HG02840 (cell line): ENCODE results near the gene NFYB.
"Not testable (repeated sequence)": the region's sequence is repeated elsewhere in the genome, so short reads cannot be mapped to it uniquely, and the experiment has no call there.

Experiments
- ATAC-seq: cut with Tn5 transposase; IDR thresholded peaks from one replicate; pipeline ENCODE4 v1.9.1; 2021; ENCODE audit warnings: mild to moderate bottlenecking, moderate library complexity, moderate number of reproducible peaks; ENCODE audit not compliant: unreplicated experiment, low FRiP score

NFYB gene

DNA sequence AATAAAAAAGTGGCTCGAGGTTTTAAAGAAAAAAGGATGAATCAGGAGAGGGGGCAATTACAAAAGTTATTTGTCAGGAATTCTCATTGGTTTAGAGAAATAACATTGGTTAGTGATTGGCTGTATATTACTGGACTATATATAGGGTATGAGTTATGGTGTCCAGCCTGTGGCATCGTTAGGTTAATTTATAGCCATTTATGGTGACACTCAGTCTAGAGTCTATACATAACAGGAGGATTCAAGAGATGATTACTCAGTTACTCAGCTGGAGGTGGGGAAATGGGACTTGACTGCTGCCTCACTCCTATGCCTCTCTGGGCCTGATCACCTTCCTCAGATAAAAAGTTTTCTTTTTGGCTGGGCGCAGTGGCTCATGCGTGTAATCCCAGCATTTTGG, 25.6 kb upstream of the NFYB start:
- no peak for ATAC-seq

DNA sequence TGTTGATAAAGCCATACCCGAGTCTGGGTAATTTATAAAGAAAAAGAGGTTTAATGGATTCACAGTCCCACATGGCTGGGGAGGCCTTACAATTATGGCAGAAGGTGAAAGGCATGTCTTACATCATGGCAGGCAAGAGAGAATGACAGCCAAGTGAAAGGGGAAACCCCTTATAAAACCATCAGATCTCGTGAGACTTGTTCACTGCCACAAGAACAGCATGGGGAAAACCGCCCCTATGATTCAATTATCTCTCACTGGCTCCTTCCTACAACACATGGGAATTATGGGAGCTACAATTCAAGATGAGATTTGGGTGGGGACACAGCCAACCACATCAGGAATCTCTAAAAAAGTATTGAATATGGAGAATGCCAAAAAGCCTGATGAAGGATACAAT, 25.0 kb upstream of the NFYB start:
- not testable (repeated sequence) for ATAC-seq

DNA sequence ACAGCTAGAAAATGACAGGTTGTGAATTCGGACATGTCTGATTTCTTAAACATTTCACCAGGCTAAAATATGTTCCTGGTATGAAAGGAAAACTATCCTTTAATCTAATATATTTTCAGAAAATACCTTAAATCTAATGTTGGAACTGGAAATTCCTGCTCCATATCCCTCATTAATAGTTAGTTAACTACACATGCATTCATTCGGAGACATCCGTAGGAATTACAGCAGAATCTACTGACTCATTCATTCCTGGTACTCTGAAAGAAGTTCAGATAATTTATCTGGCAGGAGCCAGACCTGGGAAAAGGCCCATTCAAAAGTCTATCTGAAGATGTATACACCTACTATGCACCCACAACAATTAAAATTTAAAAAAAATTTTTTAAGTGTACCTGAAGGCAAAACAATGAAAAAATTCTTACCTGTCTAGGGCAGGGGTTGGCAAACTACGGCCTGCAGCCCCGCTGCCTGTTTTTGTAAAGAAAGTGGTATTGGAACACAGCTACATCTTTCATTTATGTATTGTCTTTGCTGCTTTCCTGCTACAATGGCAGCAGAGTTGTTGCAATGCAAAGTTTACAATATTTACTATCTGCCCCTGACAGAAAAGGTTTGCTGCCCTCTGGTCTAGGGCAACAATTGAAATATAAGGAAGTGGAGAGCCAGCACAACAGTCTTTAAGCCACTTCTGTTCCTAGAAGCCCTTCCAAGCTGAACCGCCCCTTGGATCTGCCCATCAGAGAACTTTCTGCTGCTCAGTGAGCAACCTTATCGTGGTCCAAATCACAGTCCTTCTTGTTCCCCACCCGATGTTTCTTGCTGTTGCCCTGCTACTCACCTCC, 17.9 kb upstream of the NFYB start:
- no peak for ATAC-seq

DNA sequence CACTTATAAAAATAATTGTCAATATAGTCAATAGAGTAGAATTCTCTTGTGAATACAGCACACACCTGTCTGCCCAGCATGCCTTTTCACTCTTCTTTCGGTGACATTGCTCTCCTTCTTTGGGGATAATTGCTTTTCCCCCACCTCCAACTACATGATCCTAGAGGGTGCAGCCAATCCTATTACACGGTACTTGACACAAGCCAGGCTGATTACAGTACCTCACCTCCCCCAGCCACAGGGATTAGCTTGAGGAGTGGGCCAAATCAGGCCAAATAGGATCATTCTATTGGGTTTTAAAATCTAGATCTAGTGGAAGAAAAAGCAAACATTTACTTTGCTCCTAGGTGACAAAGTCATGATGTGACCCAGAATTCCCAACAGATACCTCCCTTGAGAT, 16.8 kb upstream of the NFYB start:
- no peak for ATAC-seq

DNA sequence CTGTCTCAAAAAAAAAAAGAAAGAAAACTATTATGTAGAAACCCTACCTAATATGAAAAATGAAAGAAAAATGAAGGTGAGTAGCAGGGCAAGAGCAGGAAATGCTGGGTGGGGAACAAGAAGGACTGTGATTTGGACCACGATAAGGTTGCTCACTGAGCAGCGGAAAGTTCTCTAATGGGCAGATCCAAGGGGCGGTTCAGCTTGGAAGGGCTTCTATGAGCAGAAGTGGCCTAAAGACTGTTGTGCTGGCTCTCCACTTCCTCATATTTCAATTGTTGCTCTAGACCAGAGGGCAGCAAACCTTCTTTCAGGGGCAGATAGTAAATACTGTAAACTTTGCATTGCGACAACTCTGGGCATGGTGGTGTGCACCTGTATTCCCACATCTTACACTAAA, 16.3 kb upstream of the NFYB start:
- ATAC-seq: no peak

DNA sequence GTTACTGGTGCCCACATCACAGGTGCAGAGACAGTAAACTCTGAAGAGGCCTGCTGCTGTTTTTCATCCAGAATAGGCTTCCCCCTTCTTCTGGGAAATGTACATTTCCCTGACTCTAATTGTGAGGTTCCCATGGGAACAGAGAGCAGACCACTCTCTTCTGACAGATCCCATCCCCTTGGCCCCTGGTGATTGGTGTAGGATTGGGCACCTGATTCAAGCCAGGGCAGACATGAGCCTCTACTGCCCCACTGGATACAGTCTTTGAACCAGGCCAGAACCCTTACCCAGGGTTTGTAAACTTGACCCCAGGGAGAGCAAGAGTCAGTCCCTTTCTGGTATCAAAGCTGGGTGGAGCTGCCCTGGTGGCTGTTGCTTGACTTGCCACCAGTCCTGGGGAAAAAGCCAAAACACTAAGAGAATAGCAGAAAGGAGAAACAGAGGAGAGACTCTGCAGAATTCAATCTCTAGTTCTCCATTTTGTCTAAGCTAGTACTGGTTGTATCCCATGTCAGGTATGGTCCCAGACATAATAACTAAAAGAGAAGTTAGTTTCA, 14.8 kb upstream of the NFYB start:
- no peak for ATAC-seq

DNA sequence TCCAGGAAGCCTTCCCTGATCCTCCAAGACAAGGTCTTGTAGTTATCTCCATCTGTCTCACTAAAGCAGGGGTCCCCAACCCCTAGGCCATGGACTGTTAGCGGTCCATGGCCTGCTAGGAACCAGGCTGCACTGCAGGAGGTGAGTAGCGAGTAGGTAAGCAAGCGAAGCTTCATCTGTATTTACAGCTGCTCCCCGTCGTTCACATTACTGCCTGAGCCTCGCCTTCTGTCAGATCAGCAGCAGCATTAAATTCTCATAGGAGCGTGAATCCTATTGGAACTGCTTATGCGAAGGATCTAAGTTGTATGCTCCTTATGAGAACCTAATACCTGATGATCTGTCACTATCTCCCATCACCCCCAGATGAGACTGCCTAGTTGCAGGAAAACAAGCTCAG, 12.4 kb upstream of the NFYB start:
- ATAC-seq: no peak

DNA sequence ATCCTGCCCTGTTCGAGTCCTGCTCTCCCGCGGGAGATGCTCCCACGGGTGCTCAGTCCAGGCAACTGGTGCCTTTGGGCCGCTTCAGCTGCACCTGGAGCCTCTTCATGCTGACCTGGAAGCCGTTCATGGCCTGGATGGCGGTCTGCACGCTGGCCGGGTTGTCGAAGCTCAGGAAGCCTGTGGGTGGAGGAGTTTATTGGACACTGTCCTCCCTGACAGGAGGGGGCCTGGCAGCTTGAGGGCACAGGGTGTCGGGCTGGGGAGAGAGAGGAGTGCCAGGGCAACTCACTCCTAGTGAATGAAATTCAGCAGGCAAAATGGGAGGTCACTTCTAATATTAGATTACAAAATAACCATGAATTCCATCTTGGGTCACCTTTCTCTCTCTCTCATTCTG, 9.3 kb upstream of the NFYB start:
- ATAC-seq: no peak

DNA sequence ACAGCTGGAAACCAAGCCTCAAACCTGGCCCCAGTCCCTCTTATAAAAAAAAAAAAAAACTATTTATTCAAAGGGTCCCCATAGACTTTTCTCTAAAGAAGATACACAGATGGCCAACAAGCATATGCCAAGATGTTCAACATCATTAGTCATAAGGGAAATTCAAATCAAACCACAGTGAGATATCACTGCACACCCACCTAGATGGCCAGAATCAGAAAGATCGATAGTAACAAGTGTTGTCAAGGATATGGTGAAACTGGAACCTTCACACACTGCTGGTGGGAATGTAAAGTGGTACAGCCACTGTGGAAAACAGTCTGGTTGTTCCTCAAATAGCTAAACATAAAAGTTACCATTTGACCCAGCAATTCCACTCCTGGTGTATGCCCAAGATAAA, 5.9 kb upstream of the NFYB start:
- ATAC-seq: no peak

DNA sequence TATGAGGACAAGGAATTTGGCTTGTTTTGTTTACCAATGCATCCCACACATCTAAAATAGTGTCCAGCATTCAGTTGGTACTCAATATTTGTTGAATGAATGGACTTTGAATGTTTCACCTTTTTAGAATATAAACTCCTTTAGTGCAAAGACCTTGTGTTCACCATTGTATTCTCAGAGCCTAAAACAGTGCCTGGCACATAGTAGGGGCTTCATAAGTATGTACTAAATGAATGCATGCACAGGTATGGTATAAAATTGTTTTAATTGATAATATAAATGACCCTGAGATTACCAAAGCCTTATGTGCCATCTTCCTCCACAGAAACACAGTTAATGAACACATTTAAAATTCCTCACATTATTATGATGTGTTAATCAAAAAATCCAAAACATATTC, 5.0 kb upstream of the NFYB start:
- ATAC-seq: no peak

DNA sequence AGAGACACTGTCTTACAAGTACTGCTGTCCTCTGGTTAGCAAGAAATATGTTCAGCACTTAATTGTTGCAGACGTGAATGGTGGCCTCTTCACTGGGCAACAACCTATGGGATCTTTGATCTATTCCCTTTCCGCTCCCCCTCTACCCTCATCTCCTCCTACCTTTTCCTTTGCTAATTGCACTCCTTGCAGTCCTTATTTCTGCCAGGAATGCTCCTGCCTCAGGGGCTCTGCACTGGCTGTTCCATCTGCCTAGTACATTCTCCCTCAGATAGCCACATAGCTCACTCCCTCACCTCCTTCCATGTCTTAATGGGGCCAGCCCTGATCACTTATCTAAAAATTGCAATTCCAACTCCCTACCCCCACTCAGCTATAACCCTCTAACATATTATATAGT, 4.5 kb upstream of the NFYB start:
- no peak for ATAC-seq

DNA sequence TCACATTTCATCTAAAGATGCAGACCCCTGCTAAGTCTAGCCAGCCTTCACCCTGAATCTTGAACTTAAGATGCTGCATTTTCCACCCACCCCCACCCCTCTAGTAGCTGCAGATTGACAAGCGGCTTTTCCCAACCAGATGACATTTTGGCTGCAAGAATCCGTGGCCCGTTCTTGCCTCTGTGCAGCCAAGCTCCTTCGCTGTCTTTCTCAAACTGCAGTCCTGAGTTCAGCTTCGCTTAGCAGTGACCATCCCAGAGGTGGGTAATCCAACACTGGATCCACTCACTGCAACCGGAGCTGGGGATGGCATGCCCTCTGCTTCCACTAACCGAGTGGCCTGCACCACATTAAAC, 765 bp upstream of the NFYB start:
- ATAC-seq: no peak

DNA sequence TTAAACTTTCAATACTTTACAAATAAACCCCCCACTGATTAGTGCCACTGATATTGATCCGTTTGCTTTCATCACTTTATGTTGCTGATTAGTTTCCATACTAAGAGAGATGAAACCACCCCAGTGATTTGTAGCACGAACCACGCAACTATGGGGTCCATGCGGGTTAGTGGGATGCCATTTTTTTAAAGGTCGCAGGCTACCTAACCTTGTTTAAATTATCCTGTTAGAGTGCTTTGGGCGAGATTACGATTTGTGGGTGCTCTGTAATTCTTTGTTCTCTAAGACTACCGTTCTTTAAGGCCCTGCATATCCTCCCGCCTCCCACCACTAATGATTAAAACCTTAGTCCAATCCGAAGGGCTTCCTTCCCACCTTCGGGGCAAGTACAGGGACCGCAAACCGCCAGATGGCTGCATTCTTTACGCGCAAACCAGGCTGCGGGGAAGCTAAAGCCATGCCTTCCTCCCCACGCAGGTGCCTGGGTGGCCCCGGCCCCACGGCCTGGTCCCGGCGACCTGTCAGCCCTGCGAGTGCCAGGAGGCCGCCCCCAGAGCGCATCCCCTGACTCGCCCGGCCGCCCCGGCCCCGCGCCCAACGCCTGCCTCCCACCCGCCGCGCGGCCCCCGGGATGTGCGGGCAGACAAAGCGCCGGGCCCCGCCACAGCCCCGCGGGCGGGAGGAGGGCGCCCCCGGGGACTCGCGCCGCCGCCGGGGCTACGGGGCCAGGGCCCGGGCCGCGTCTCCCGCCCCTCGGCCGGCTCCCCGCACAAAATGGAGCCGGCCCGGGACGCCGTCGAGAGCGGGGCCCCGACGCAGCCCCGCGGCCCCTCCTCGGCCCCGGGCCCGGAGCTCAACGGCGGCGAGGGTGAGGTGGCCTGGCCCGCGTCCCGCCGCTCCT, 759 bp downstream of the NFYB start:
- ATAC-seq: peak; percentile 36

DNA sequence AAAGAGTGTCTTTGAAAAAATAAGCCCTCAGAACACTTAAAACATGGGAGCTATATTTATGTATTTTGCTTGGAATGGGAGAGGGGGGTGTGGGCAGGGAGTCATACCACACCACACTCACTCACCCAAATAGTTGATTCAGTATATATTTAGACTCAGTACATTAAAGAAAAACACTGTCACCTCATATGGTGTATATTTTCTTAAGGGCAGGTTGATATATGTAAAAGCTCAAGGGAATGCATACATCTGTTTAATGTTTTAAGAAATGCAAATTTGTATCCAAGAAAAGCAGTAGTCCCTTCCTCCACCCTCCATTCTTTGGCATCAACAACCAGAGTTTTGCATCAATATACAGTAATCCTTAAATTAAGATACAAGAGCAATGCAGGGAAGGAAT, 1.4 kb downstream of the NFYB start:
- no peak for ATAC-seq

DNA sequence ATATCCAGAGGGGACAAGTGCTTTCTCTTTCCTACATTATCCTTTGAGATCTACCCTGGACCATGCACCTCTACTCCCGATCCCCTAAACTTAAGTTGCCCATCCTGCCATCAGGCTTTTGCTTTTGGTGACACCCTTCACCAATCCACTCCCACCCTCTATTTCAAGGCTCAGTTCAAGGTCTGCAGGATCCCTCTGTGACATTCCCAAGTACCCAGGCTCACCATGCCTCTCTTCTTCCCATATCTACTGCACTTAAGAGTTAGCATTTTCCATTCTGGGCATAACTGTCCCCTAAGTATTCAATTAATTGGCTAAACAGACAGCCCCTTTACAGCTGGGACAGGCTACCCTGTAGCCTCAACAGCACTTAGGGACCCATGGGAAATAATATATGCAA, 3.1 kb downstream of the NFYB start:
- ATAC-seq: no peak

DNA sequence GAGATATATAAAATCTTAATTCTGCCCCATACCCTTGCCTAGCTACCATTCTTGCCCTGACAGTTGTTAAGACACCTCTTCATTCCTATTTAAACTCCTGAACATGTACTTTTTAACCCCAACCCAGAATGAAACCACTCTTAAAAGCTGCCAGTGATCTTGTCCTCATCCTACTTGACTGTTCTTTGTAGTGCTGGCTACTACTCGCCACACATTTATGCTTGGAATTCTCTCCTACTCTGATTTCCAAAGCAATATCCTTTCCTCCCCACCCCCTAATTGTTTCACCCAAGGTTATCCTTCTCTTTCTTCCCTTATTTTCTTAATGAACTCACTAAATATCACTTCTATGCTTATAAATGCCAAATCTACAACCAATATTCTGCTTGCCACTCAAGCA, 4.1 kb downstream of the NFYB start:
- no peak for ATAC-seq

DNA sequence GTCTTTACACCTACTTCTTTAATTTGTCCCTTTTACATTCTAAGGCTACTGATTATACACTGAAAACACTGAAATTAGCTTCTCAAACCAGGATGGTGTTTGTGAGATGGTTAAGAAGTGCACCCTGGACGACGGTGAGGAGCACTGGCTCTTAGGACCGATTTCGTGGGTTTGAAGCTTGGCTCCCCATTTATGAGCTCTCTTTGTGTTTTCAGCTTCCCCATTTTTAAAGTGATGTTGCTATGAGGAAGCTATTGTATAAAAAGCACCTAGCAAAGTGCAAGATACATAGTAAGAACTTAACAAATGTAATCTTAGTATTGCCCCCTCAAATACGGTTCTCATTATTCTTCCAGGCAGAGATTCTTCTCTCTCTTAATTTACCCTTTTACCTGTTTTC, 4.7 kb downstream of the NFYB start:
- ATAC-seq: no peak

DNA sequence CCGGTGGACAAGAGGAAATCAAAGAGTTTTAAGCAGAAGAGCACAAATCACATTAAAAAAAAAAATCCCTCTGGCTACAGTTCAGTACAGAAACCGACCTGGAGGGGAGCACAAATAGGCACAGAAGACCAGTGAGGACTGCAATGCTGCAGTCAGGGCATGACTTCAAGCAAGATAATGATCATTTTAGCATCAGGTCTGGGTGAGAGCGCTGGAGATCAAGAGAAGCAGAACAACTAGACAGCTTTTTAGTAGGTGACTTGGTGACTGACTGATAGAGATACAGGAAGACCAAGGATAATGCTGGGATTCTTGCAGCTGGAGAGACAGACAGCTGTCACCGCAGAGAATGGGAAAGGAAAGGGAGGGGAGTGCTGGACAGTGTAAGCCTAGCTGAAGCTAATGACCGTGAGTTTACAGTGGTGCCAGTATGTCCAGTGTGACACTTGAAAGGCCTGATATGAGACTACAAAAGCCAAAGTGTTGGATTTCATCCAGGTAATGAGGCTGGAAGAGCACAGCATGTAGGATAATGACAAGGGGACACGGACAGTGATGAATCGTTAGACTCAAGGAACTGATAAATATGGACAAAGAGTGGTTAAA, 5.6 kb downstream of the NFYB start:
- no peak for ATAC-seq

DNA sequence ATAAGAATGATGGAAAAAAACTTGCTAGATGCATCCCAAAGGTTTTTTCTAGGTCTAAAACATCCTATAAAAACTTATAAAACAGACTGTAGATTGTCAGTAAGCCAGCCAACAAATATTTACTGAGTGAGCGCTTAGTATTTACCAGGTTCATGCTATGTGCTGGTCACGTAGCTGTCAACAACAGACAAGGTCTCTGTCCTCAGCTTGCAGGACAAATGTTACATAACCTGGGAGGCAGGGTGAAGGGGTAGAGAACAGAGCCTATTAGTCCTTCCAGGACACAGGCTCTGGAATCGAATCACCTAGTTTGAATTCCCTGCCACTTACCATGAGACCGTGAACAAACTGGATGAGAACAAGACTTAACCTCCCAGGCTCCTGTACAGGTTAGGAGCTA, 6.4 kb downstream of the NFYB start:
- no peak for ATAC-seq

DNA sequence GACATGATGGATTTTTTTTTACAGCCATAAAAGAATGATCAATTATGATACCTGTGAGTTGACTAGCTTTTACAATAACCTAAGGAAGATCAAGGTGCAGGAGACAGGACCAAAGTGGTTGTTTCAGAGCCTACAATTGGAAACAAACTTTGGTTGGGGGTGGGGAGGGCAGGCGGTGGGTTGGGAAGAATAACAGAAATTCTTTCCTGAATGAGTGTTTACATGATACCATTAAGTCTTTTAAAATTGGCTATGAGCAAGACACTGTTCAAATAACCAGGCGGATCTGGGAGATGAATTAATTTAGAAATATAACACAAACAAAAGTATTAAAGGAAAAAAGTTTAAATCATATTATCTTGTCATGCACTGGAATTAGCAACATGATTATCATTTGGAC, 7.2 kb downstream of the NFYB start:
- ATAC-seq: no peak

DNA sequence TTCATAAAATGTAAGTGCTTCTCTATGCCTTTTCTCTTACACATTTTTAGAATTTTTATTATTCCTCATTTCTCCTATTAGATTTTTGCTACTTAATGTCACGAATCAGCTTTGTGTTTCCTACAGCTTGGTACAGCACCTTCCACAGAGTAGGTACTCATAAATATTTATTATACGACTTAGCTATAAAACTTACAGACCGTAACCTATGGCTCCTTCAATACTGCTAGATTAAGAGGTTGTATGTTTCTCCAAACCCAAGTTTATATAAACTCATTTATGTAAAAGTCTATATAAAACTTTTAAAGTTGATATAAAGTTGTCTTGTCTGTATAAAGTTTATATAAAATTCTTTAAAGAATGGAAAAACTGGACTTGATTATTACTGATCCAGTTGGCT, 11.5 kb downstream of the NFYB start:
- no peak for ATAC-seq
